Esophagus squamous epithelium (tissue), 4 donors: Measurements from ENCODE around the gene GUK1.

ENCODE experiments used
- CTCF ChIP-seq, 6 experiments: fragments of 450-650 bp in 4 of 6; fragments of 200-600 bp in 2 of 6; sonication (generic) in 2 of 6; IDR thresholded peaks; one replicate each; pipeline ENCODE4 v1.5.1; 2016 to 2019; ENCODE audit warnings: antibody characterized with exemption in 6 of 6, mild to moderate bottlenecking in 4 of 6, moderate library complexity in 4 of 6
- POLR2A ChIP-seq, 4 donors: fragments of 450-650 bp; IDR thresholded peaks; one replicate each; pipeline ENCODE4 v1.6.1; 2017; ENCODE audit warnings: antibody characterized with exemption in 4 of 4, mild to moderate bottlenecking in 4 of 4, moderate library complexity in 3 of 4

- no peak for TF ChIP-seq CTCF (IDR thresholded peaks at IDR 0.05)
- TF ChIP-seq POLR2A (IDR thresholded peaks at IDR 0.05), result no peak
Measured at GRCh38 chr1:228106800-228107054, 33.4 kb upstream of the GUK1 start.
